Stomach (tissue), 4 donors: Measurements from ENCODE around the gene RPSA.

ENCODE experiments used
- CTCF ChIP-seq, 7 experiments: fragments of 450-650 bp in 4 of 7; fragments of 200-600 bp in 3 of 7; sonication (generic) in 3 of 7; IDR thresholded peaks; one replicate each; pipeline ENCODE4 v1.5.1; 2016 to 2019; ENCODE audit warnings: antibody characterized with exemption in 7 of 7, control low read depth in 2 of 7, mild to moderate bottlenecking in 1 of 7
- POLR2A ChIP-seq, 4 donors: fragments of 450-650 bp; IDR thresholded peaks; one replicate each; pipeline ENCODE4 v1.6.1; 2016; ENCODE audit warnings: antibody characterized with exemption in 4 of 4, control low read depth in 2 of 4, mild to moderate bottlenecking in 1 of 4, moderate library complexity in 1 of 4
- POLR2AphosphoS5 ChIP-seq, 3 donors: sonication (generic); formaldehyde crosslinking; IDR thresholded peaks; one replicate each; pipeline ENCODE4 v1.6.1; 2016; ENCODE audit warnings: antibody characterized with exemption in 3 of 3

- TF ChIP-seq CTCF (IDR thresholded peaks at IDR 0.05) (no peak), POLR2A (IDR thresholded peaks at IDR 0.05) (no peak), POLR2AphosphoS5 (IDR thresholded peaks at IDR 0.05) (no peak)
These were observed 21.0 kb downstream of the RPSA start for GRCh38 chr3:39427506-39427905.
